ENCODE measurements around the gene TFAP2E.

TFAP2E gene

DNA sequence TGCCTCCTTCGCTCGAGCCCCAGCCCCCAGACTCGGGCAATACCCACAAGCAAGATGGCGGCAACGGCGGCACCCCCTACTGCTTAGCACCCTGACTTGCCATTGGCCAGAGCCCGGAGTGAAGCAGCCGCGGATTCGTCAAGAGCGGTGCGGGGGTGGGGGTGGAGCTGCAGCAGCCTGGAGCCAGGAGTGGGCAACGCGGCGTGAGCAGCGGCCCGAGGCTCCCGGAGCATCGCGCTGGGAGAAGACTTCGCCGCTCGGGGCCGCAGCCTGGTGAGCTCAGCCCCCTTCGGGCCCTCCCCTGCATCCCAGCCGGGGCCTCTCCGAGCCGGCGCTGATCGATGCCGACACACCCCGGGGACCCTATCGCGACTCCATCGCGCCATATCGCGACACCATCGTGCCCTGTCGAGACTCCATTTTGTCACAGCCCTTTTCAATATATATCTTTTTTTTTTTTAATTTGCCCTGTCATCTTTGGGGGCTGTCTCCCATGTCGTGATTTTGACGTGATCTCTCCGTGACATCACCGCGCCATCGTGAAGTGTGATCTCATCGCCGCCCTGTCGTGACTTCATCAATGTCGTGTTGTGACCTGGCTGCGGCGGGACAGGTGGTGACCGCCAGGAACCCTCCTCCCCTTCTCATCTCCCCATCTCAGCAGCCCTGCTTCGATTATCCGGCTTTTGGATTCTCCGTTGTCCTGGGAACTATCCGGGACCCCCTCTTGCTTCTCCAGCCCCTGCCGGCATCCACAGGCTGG, 15.3 kb upstream of the TFAP2E start, which contains the start of gene NCDN:
TSS of gene NCDN (plus strand) at position 189 of the 763 bp plus-strand sequence. CDS start at position 581, 392 bp downstream.
- DNase-seq = peak; percentile 98

DNA sequence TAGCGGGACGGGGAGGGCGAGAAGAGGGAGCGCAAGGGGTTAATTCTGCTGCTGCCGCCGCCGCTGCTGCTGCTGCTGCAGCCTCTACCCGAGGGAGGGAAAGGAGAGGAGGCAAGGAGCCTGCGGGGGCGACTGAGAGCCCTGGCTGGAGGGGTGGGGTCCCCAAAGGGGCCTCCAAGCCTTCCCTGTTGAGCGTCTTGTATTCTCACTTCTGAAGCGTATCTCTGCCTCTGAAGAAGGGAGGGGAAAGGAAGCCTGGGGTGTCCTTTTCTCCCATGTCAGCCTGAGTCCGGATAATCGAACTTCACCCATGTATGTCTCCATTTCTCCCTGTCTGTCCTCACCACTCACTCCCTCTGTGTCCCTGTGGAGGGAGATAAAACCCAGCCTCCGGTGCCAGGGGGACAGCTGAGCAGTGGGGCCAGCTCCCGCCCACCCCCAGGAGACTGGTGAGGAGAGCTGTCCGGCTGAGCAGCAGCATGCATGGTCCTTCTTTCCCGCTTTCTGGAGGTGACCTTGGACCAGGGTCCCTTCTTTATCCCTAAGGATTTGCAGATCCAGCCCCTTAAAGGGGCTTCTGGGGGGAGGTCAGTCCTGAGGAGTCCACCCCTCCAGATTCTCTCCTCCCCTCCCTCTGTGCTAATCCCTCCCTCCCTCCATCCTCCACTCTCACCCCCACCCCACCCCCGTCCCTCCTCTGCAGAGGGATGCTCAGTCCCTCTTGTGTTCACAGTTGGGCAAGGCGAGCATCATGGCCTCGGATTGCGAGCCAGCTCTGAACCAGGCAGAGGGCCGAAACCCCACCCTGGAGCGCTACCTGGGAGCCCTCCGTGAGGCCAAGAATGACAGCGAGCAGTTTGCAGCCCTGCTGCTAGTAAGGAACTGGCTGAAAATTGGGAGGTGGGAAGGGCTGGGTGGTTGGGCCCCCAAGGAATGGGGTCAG, 14.5 kb upstream of the TFAP2E start:
- DNase-seq = no peak

DNA sequence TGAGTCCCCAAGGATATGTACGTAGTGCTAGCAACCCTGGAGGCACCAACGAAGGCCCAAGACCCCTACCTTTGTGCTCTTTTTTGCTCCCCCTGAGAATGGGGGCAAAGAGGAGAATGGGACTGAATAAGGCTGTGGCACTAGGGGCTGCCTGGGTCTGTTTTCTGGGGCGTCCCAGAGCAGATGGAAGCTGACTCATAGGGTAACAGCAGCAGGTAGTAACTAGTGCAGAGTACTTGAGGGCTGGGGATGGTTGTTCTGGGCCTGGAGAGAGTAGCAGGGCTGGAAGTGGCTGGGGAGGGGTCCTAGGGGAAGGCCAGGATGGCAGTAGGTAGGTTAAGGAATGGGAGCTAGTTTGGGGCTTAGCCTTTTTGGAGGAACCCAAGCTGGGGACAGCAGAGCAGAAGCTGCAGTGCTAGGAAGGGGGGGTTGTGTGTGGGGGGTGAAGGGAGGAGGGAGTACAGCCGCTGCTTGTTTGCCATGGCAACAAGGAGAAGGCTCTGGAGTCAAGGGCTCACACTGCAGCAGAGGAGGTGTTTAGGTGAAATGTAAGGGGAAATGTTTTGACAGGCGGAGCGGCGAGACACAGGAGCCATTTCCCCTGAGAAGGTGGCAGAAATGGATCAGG, 13.7 kb upstream of the TFAP2E start:
- DNase-seq = no peak

DNA sequence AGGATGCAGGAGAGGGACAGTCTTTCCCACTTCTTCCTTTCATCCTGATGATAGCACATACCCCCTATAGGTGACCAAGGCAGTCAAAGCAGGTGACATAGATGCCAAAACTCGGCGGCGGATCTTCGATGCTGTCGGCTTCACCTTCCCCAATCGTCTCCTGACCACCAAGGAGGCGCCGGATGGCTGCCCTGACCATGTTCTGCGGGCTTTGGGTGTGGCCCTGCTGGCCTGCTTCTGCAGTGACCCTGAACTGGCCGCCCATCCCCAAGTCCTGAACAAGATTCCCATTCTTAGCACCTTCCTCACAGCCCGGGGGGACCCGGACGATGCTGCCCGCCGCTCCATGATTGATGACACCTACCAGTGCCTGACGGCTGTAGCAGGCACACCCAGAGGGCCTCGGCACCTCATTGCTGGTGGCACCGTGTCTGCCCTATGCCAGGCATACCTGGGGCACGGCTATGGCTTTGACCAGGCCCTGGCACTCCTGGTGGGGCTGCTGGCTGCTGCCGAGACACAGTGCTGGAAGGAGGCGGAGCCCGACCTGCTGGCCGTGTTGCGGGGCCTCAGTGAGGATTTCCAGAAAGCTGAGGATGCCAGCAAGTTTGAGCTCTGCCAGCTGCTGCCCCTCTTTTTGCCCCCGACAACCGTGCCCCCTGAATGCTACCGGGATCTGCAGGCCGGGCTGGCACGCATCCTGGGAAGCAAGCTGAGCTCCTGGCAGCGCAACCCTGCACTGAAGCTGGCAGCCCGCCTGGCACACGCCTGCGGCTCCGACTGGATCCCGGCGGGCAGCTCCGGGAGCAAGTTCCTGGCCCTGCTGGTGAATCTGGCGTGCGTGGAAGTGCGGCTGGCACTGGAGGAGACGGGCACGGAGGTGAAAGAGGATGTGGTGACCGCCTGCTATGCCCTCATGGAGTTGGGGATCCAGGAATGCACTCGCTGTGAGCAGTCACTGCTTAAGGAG, 12.6 kb upstream of the TFAP2E start:
- no peak for DNase-seq

DNA sequence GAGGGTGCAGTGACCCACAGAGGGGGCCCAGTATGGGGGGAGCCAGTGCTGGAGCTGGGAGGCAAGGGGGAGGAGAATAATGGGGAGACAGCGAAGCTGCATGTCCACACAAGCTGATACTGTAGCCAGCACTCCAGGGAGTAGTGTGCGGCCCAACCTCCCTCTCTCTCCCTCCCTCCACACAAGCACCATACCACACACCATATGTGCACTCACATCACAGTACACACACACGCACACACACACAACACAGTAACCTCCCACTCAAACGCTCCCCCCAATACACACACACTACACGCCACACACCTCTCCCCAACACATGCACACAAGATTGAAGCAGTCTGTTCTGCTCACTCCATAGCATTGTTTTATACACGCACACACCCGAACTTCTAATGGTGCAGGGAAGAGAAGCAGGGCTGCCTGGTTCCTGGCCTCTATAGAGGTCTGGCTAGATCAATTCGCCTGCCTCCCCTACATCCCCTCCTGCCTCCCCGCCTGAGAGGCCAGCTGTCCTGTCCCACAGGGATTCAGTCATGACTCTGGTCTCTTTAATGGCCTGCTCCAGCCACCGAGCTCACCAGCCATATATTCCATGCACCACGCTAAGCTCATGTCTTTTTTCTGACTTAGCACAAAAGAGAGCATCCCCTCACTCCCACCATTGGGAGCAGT, 11.7 kb upstream of the TFAP2E start:
- DNase-seq = no peak

DNA sequence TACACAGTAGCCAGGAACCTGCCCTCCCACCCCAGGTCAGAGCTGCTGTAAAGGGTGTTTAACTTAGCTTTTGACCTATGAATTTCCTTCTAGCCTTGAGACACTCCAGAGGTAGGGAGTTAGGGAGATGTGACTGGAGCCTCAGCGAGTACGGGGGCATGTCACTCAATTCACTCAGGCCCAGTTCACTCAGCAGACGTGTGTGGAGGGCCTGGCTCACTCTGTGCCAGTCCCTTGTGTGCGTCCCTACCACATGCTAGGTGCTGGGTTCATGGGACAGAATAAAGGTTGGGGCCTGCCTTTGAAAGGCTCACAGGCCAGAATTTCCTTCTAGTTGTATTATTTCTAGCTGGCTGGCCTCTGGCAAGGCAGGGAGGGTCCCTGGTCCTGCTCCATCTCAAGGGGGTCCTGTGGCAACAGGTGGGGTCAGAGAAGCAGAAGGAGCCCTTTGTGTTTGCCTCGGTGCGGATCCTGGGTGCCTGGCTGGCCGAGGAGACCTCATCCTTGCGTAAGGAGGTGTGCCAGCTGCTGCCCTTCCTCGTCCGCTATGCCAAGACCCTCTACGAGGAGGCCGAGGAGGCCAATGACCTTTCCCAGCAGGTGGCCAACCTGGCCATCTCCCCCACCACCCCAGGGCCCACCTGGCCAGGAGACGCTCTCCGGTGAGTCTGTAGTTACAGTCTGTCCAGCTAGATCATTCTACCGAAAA, 11.0 kb upstream of the TFAP2E start:
- DNase-seq = no peak

DNA sequence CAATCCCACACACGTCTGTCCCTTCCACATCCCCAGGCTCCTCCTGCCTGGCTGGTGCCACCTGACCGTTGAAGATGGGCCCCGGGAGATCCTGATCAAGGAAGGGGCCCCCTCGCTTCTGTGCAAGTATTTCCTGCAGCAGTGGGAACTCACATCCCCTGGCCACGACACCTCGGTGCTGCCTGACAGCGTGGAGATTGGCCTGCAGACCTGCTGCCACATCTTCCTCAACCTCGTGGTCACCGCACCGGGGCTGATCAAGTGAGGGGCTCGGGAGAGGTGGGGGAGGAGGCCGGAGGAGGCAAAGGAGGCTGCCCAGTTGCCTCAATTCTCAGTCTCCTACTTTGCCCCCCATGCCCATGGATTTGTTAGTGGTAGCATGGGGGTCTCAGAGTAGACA, 9.9 kb upstream of the TFAP2E start:
- DNase-seq = no peak

DNA sequence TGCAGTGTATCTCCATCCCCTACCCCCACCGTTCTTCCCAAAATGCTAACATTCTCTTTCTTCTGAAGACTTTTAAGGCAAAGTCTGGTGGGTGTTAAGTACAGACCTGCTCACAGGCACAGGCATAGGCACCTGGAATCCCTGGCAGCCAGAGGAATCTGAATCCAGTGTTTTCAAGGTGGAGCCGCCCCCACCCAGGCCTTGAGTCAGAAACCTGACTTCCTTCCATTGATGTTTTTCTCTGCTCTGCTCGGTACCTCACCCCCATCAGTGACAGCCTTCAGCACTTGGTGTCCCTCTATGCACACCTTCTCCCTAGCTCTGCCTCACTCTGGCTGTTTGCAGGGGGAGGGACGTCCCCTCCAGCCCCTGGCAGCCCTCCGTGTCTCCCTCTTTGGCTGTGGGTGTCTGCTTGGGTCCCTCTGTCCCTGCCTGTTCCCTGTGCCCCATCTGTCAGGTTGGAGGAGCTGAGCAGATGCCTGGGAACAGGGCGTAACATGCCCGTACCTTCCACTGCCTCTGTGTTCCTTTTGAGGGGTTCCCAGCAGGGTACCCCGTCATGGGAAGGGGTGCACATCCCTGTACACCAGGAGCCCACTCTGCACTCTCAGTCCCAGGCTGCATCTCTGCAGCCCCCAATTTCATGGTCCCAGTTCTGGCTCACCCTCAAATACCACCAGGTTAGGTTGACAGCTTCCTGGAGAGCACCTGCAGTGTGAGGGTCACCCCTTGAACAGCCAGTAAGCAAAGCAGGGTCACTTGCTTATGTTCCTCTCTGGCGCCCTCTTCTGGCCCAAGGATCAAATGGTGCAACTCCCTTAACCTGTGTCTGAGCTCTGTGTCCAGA, 8.9 kb upstream of the TFAP2E start:
- DNase-seq = peak; percentile 79

DNA sequence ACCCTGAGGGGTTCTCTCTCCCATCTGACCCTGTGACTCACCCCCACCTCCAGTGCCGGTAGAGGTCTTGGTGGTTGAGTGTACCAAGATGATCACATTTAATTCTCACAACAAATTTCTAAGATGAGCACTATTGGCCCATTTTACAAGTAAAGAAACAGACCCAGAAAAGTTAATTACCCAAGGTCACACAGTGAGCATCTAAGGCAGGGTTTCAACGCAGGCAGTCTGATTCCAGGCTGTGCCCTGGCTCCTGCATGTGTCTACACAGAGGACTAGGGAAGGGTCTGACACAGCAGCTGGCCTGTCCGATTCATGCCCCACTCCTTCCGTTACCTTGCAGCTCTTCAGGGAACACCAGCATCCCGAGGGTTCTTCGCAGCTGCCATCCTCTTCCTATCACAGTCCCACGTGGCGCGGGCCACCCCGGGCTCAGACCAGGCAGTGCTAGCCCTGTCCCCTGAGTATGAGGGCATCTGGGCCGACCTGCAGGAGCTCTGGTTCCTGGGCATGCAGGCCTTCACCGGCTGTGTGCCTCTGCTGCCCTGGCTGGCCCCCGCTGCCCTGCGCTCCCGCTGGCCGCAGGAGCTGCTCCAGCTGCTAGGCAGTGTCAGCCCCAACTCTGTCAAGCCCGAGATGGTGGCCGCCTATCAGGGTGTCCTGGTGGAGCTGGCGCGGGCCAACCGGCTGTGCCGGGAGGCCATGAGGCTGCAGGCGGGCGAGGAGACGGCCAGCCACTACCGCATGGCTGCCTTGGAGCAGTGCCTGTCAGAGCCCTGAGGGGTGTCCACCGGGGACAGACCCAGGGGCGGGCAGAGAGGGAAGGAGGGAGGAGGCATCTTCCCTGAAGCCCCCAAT, 8.0 kb upstream of the TFAP2E start:
- DNase-seq = no peak

DNA sequence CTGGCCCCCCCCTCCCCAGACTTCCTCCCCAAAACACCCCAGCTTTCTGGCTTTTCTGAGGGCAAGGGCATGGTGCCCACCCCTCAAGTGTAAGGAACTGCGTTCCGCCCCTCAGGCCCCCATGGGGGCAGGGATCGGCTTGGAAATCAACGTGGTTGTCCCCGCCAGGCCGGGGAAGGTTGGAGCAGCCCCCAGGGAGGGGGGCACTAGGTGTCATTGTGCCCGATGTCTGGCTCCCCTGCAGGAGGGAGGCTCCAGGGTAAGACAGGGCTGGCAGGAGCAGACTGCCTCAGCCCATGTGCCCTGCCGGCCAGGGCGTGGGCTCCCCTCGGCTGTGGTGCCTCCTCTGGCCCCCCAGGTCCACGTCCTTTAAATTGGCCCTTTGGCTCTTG, 7.4 kb upstream of the TFAP2E start:
- DNase-seq = no peak

DNA sequence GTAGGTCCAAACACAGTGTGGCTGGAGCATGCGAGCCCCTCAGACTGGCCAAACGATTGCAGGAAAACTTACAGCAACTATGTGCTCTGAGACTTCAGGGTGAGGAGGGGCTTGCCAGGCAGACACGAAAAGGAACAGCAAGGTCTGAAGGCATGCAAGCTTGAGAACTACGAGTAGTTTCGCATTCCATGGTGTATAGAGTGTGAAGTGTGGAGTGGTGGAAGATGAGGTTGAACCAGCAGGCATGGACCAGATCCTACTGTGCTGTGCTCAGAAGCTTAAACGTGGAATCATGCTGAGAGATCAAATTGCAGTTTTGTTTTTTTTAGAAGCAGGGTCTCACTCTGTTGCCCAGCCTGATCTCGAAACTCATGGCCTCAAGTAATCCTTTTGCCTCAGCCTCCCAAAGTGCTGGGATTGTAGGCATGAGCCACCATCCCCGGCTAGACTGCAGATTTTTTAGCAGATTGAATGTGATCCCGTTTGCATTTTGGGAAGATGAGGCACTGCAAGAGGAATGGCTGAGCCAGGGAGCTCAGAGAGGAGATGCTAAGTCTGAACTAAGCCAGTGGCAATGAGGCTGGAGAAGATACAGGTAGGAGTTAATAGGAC, 5.1 kb upstream of the TFAP2E start:
- no peak for DNase-seq

DNA sequence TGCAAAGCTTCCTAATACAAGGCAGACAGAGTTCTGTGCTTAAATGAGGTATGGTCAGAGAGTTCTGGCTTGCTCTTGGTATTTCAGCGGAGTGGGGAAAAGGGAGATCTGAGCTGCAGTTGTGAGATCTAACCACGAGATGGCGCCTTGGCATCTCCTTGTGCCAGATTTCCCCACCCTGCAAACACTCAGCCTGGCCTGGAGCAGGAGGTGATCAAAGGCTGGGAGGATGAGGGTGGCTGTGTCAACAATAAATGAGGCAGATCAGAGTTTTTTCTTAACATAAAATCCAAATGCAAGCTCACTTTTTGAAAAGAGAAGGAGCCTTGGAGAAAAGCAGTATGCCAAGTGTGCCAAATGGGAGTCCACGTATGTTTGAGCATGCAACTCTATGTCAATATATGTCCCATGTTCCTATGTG, 4.1 kb upstream of the TFAP2E start:
- peak; percentile 60 for DNase-seq

DNA sequence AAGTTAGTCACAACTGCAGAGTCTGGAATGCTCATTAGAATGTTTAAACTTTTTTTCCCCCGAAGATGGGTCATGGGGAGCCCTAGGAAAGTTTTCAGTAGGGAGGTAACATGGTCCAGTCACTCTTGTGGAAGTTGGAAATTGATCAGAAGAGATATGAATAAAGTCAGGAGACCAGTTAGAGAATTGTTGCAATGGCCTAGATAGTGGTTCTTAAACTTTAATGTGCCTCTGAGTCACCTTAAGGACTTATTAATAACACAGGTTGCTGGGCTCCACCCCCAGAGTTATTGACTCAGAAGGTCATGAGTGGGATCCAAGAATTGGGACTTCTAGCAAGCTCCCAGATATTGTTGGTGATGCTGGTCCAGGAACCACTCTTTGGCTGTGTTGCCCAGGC, 3.2 kb upstream of the TFAP2E start:
- no peak for DNase-seq

DNA sequence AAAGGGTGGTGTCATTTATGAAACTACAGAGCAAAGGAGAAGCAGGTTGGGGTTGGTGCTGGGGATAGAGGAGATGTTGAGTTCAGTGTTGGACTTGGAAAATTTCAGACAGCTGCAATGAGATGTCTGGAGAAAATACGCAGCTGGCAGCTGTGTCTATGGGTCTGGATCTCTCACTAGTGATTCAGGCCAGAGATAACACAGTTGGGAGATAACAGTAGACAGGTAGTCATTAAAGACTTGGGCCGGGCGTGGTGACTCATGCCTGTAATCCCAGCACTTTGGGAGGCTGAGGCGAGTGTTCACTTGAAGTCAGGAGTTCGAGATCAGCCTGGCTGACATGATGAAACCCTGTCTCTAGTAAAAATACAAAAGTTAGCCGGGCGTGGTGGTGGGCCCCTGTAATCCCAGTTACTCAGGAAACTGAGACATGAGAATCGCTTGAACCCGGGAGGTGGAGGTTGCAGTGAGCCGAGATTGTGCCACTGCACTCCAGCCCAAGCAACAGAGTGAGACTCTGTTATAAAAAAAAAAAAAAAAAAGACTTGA, 2.5 kb upstream of the TFAP2E start:
- no peak for DNase-seq

DNA sequence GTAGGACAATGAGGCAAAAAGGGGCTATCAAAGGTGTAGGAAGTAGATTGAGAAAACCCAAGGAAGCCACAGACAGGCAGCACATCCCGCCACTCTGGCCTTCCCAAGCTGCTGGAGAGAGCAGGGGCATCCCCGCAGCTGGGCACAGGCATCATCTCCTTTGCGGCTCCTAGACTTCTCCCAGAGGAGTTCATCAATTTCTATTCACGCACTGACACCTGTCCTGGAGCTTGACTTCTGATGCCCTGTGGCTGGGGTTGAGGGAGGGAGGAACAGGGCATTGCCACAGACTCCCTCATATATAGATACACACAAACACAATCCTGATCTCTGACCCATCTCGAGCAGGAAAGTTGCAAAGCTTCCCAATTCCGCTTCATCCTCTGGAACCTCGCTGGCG, 1.9 kb upstream of the TFAP2E start:
- DNase-seq = no peak

DNA sequence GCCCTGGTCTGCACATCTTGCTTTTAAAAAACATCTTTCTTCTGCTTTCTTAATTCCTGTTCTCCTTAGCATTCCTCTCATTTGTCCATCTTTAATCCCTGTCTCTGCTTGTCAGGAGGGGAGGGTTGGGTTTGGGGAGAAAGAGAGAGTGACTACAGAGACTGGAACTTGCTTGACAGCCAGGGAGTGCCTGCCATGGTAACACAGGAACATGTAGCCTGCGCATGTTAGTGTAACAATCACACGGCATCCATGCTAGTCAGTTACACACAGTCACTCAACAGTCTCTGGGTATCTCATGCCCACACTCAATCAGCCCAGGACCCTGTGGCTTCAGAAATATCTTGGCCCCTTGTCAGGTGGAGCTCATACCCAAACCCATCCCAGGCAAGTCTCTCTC, 818 bp upstream of the TFAP2E start:
- DNase-seq = no peak

DNA sequence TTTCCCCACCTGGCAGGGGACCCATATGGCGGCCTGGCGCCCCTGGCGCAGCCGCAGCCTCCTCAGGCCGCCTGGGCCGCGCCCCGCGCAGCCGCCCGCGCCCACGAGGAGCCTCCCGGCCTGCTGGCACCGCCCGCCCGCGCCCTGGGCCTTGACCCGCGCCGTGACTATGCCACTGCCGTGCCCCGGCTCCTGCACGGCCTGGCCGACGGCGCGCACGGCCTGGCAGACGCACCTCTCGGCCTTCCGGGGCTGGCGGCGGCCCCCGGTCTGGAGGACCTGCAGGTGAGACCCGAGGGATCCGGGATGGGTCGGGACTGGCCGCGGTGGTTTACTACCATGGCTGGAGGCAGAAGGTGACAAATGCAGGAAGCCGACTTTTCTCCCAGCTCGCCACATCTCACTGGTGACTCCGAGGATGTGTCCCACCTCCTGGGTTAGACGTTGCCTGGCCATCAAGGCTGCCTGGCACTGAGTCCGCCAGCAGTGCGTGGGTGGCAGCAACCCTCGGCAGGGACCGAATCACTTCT, 1.1 kb downstream of the TFAP2E start:
- DNase-seq = no peak
